Stimulated activated CD4-positive, alpha-beta T cell treated with anti-CD3 and anti-CD28 coated beads, Interleukin-4, amount 100 ng/mL, for 48 hours (primary cell): Measurements from ENCODE around the gene RBFA.

Experiments used
- DNase-seq, 2 donors: peaks; one replicate each; pipeline ENCODE4 v3.0.0-alpha.2; 2020; ENCODE audit warnings: low read depth in 2 of 2

RBFA gene

GRCh38 chr18:80074697-80075096 lies 40.5 kb downstream of the RBFA start:
- no peak for DNase-seq

- no peak for DNase-seq
Measured at GRCh38 chr18:80075940-80076339, 41.7 kb downstream of the RBFA start.

- no peak for DNase-seq
Measured at GRCh38 chr18:80076379-80076778, 42.1 kb downstream of the RBFA start.

GRCh38 chr18:80077873-80078272 lies 43.6 kb downstream of the RBFA start:
- no peak for DNase-seq
